Erythroblast (primary cell): ENCODE measurements around the gene MAP3K21.

ENCODE experiments used
- GATA1 ChIP-seq: IDR thresholded peaks from 2 replicates; pipeline ENCODE4 v1.6.1; 2011; ENCODE audit warnings: low read depth, mild to moderate bottlenecking, control low read depth, low read length, moderate library complexity
- POLR2A ChIP-seq: IDR thresholded peaks from 2 replicates; pipeline ENCODE4 v1.6.1; 2011; ENCODE audit warnings: mild to moderate bottlenecking, low read length

GRCh38 chr1:233349137-233349536 is 21.6 kb downstream of the MAP3K21 start:
- TF ChIP-seq POLR2A: no peak
- no peak for TF ChIP-seq GATA1
